ENCODE measurements around the gene RELN.

The RELN gene

GRCh38 chr7:103592844-103593243, 396.6 kb downstream of the RELN start:
- Histone ChIP-seq H3K9ac (ENCODE audit: low read depth, low read length) (no peak overlapping the region), H3K27me3 (ENCODE audit: control insufficient read depth, insufficient read depth, low read length) (no peaks in the 10 kb centered on the region), H3K4me3 (ENCODE audit: low read depth, low read length) (no peak overlapping the region), H3K27ac (ENCODE audit: low read depth, low read length) (no peak overlapping the region), H3K4me1 (ENCODE audit: control insufficient read depth, insufficient read depth, low read length) (no peaks in the 10 kb centered on the region), H3K9me3 (ENCODE audit: control insufficient read depth, insufficient read depth, low read length) (no peaks in the 10 kb centered on the region), H3K36me3 (ENCODE audit: control insufficient read depth, insufficient read depth, low read length) (no peaks in the 10 kb centered on the region)

GRCh38 chr7:103592187-103592586, 397.3 kb downstream of the RELN start:
- no peaks in the 10 kb centered on the region for H3K27me3 ChIP-seq (ENCODE audit: control insufficient read depth, insufficient read depth, low read length)
- no peak overlapping the region for H3K9ac ChIP-seq (ENCODE audit: low read depth, low read length)
- H3K4me3 ChIP-seq (ENCODE audit: low read depth, low read length), result no peak overlapping the region
- H3K36me3 ChIP-seq (ENCODE audit: control insufficient read depth, insufficient read depth, low read length), result no peaks in the 10 kb centered on the region
- H3K27ac ChIP-seq (ENCODE audit: low read depth, low read length), result no peak overlapping the region
- no peaks in the 10 kb centered on the region for H3K4me1 ChIP-seq (ENCODE audit: control insufficient read depth, insufficient read depth, low read length)
- no peaks in the 10 kb centered on the region for H3K9me3 ChIP-seq (ENCODE audit: control insufficient read depth, insufficient read depth, low read length)

DNA sequence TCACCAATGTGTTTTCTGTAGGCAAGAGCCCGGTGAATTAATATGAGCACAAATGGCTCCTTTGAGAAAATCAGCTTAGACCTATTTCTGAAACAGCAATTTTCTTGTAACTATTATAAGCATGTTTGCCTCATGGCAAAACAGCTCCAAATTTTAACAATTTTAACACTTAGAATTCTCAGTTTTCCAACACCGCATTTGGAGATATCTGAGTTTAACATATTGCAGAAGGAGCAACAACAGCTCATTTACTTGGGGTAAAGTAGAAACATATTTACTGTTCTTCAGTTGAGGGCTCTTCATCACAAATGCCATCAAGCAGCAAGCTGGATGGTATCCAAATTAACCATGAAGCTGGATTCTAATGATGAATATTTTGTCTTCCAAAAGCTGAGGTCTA, 409.4 kb downstream of the RELN start:
- H3K4me3 ChIP-seq (ENCODE audit: low read depth, low read length), result no peak overlapping the region
- H3K9me3 ChIP-seq (ENCODE audit: control insufficient read depth, insufficient read depth, low read length), result no peaks in the 10 kb centered on the region
- no peak overlapping the region for H3K9ac ChIP-seq (ENCODE audit: low read depth, low read length)
- H3K27ac ChIP-seq (ENCODE audit: low read depth, low read length), result no peak overlapping the region
- no peaks in the 10 kb centered on the region for H3K27me3 ChIP-seq (ENCODE audit: control insufficient read depth, insufficient read depth, low read length)
- H3K36me3 ChIP-seq (ENCODE audit: control insufficient read depth, insufficient read depth, low read length), result no peaks in the 10 kb centered on the region
- H3K4me1 ChIP-seq (ENCODE audit: control insufficient read depth, insufficient read depth, low read length), result no peaks in the 10 kb centered on the region

- Histone ChIP-seq H3K36me3 (ENCODE audit: control insufficient read depth, insufficient read depth, low read length) (no peaks in the 10 kb centered on the region), H3K9me3 (ENCODE audit: control insufficient read depth, insufficient read depth, low read length) (no peaks in the 10 kb centered on the region), H3K27me3 (ENCODE audit: control insufficient read depth, insufficient read depth, low read length) (no peaks in the 10 kb centered on the region), H3K4me3 (ENCODE audit: low read depth, low read length) (no peak overlapping the region), H3K27ac (ENCODE audit: low read depth, low read length) (no peak overlapping the region), H3K4me1 (ENCODE audit: control insufficient read depth, insufficient read depth, low read length) (no peaks in the 10 kb centered on the region), H3K9ac (ENCODE audit: low read depth, low read length) (no peak overlapping the region)
These were observed 412.4 kb downstream of the RELN start for GRCh38 chr7:103577059-103577458.

DNA sequence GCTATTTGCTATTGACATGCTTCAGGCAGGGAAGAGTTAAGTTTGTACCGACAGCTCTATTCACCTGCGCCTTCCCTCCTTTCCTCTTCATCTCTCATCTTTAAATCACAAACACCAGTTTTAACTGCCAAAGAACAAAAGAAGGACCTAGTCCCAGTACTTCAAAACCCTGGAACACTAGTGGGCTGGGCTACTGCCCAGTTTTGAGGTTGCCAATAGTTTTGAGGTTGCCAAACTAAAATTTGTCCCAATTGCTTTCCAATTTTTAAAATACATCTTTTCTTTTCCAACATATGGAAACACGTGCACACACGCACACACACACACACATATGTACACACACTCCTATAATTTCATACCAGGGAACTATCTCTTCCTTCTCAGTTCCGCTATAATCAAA, 412.8 kb downstream of the RELN start:
- no peak overlapping the region for H3K4me3 ChIP-seq (ENCODE audit: low read depth, low read length)
- no peaks in the 10 kb centered on the region for H3K36me3 ChIP-seq (ENCODE audit: control insufficient read depth, insufficient read depth, low read length)
- H3K9me3 ChIP-seq (ENCODE audit: control insufficient read depth, insufficient read depth, low read length), result no peaks in the 10 kb centered on the region
- no peak overlapping the region for H3K9ac ChIP-seq (ENCODE audit: low read depth, low read length)
- H3K4me1 ChIP-seq (ENCODE audit: control insufficient read depth, insufficient read depth, low read length), result no peaks in the 10 kb centered on the region
- H3K27me3 ChIP-seq (ENCODE audit: control insufficient read depth, insufficient read depth, low read length), result no peaks in the 10 kb centered on the region
- no peak overlapping the region for H3K27ac ChIP-seq (ENCODE audit: low read depth, low read length)

DNA sequence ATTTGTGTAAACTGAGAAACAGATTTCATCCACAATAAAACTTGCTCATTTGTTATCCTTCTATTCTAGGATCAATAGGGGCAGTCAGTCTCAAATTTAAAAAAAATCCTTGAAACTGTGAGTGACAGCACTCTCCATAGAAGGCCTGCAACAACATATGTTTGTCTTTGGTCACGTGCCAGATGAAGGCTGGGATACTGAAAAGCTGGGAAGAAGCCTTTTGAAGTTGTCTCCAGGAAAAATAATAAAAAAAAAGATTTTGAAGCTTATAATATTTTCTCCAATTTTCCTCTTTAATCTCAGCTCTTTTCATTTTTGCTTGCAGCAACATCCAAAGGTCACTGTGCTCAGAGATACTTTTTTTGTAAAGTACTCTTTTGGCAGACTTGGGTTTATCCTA, 414.9 kb downstream of the RELN start:
- no peak overlapping the region for H3K27ac ChIP-seq (ENCODE audit: low read depth, low read length)
- no peaks in the 10 kb centered on the region for H3K4me1 ChIP-seq (ENCODE audit: control insufficient read depth, insufficient read depth, low read length)
- H3K9ac ChIP-seq (ENCODE audit: low read depth, low read length), result no peak overlapping the region
- H3K4me3 ChIP-seq (ENCODE audit: low read depth, low read length), result no peak overlapping the region
- H3K9me3 ChIP-seq (ENCODE audit: control insufficient read depth, insufficient read depth, low read length), result no peaks in the 10 kb centered on the region
- no peaks in the 10 kb centered on the region for H3K36me3 ChIP-seq (ENCODE audit: control insufficient read depth, insufficient read depth, low read length)
- H3K27me3 ChIP-seq (ENCODE audit: control insufficient read depth, insufficient read depth, low read length), result no peaks in the 10 kb centered on the region

GRCh38 chr7:103573479-103574058, 415.9 kb downstream of the RELN start:
- Histone ChIP-seq H3K27me3 (ENCODE audit: control insufficient read depth, insufficient read depth, low read length) (no peaks in the 10 kb centered on the region), H3K36me3 (ENCODE audit: control insufficient read depth, insufficient read depth, low read length) (no peaks in the 10 kb centered on the region), H3K27ac (ENCODE audit: low read depth, low read length) (no peak overlapping the region)

GRCh38 chr7:103571586-103571985, 417.9 kb downstream of the RELN start:
- H3K9ac ChIP-seq (ENCODE audit: low read depth, low read length), result no peak overlapping the region
- H3K9me3 ChIP-seq (ENCODE audit: control insufficient read depth, insufficient read depth, low read length), result no peaks in the 10 kb centered on the region
- H3K4me1 ChIP-seq (ENCODE audit: control insufficient read depth, insufficient read depth, low read length), result no peaks in the 10 kb centered on the region
- no peak overlapping the region for H3K4me3 ChIP-seq (ENCODE audit: low read depth, low read length)
- H3K27ac ChIP-seq (ENCODE audit: low read depth, low read length), result no peak overlapping the region
- H3K27me3 ChIP-seq (ENCODE audit: control insufficient read depth, insufficient read depth, low read length), result no peaks in the 10 kb centered on the region
- no peaks in the 10 kb centered on the region for H3K36me3 ChIP-seq (ENCODE audit: control insufficient read depth, insufficient read depth, low read length)

More at GRCh38 chr7:103573479-103574058, 415.9 kb downstream of the RELN start:
- H3K9me3 ChIP-seq (ENCODE audit: control insufficient read depth, insufficient read depth, low read length), result no peaks in the 10 kb centered on the region
- H3K4me1 ChIP-seq (ENCODE audit: control insufficient read depth, insufficient read depth, low read length), result no peaks in the 10 kb centered on the region
- no peak overlapping the region for H3K9ac ChIP-seq (ENCODE audit: low read depth, low read length)
- H3K4me3 ChIP-seq (ENCODE audit: low read depth, low read length), result no peak overlapping the region

GRCh38 chr7:103569621-103570305, 419.7 kb downstream of the RELN start:
- Histone ChIP-seq H3K4me1 (ENCODE audit: control insufficient read depth, insufficient read depth, low read length) (no peaks in the 10 kb centered on the region), H3K9ac (ENCODE audit: low read depth, low read length) (no peak overlapping the region), H3K27me3 (ENCODE audit: control insufficient read depth, insufficient read depth, low read length) (no peaks in the 10 kb centered on the region), H3K9me3 (ENCODE audit: control insufficient read depth, insufficient read depth, low read length) (no peaks in the 10 kb centered on the region), H3K27ac (ENCODE audit: low read depth, low read length) (no peak overlapping the region), H3K36me3 (ENCODE audit: control insufficient read depth, insufficient read depth, low read length) (no peaks in the 10 kb centered on the region), H3K4me3 (ENCODE audit: low read depth, low read length) (no peak overlapping the region)

DNA sequence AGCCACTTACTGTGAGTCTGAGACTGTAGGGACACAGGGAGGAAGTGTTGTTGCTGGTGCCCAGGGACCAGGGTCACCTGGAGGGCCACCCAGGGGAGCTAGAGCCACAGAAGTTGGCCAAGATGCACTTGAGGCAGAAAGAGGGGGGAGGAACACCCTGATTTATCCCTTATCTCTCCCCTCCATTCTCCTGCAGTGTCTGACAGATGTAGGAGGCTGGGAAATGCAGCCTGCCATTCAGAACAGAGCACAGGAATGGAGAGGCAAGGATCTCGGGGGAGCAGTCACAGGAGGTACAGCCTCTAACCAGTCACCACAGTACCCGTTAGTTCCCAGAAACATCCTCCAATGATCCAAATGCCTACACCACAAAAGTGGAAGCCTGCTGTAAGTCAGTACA, 425.0 kb downstream of the RELN start:
- no peak overlapping the region for H3K4me3 ChIP-seq (ENCODE audit: low read depth, low read length)

GRCh38 chr7:103560136-103560535, 429.3 kb downstream of the RELN start:
- no peaks in the 10 kb centered on the region for H3K27me3 ChIP-seq (ENCODE audit: control insufficient read depth, insufficient read depth, low read length)
- H3K27ac ChIP-seq (ENCODE audit: low read depth, low read length), result no peak overlapping the region
- H3K9ac ChIP-seq (ENCODE audit: low read depth, low read length), result no peak overlapping the region
- no peaks in the 10 kb centered on the region for H3K4me1 ChIP-seq (ENCODE audit: control insufficient read depth, insufficient read depth, low read length)
- H3K36me3 ChIP-seq (ENCODE audit: control insufficient read depth, insufficient read depth, low read length), result no peaks in the 10 kb centered on the region
- no peak overlapping the region for H3K4me3 ChIP-seq (ENCODE audit: low read depth, low read length)
- no peaks in the 10 kb centered on the region for H3K9me3 ChIP-seq (ENCODE audit: control insufficient read depth, insufficient read depth, low read length)

More for the DNA sequence above, 425.0 kb downstream of the RELN start:
- Histone ChIP-seq H3K9me3 (ENCODE audit: control insufficient read depth, insufficient read depth, low read length) (no peaks in the 10 kb centered on the region), H3K27ac (ENCODE audit: low read depth, low read length) (no peak overlapping the region), H3K36me3 (ENCODE audit: control insufficient read depth, insufficient read depth, low read length) (no peaks in the 10 kb centered on the region), H3K9ac (ENCODE audit: low read depth, low read length) (no peak overlapping the region), H3K4me1 (ENCODE audit: control insufficient read depth, insufficient read depth, low read length) (no peaks in the 10 kb centered on the region), H3K27me3 (ENCODE audit: control insufficient read depth, insufficient read depth, low read length) (no peaks in the 10 kb centered on the region)
